Gastroesophageal sphincter (tissue), 3 donors: ENCODE data around the gene RBFOX2.

Experiments
- CTCF ChIP-seq, 4 experiments: fragments of 200-600 bp in 2 of 4; fragments of 450-650 bp in 2 of 4; sonication (generic) in 1 of 4; IDR thresholded peaks; one replicate each; pipeline ENCODE4 v1.5.1; 2017 to 2019; ENCODE audit warnings: antibody characterized with exemption in 4 of 4, mild to moderate bottlenecking in 2 of 4, moderate library complexity in 2 of 4
- POLR2A ChIP-seq, 2 donors: fragments of 450-650 bp; IDR thresholded peaks; one replicate each; pipeline ENCODE4 v1.6.1; 2017; ENCODE audit warnings: antibody characterized with exemption in 2 of 2, mild to moderate bottlenecking in 2 of 2, moderate library complexity in 1 of 2
- POLR2AphosphoS5 ChIP-seq: sonication (generic); formaldehyde crosslinking; IDR thresholded peaks from one replicate; pipeline ENCODE4 v1.6.1; 2017; ENCODE audit warnings: antibody characterized with exemption

- TF ChIP-seq CTCF (IDR thresholded peaks at IDR 0.05), result no peak
- no peak for TF ChIP-seq POLR2A (IDR thresholded peaks at IDR 0.05)
- peak; percentile 24 for TF ChIP-seq POLR2AphosphoS5
These were observed 48.6 kb upstream of the RBFOX2 start for GRCh38 chr22:36077271-36077670.
